ENCODE measurements around the gene SYNPO2.
"Not testable (repeated sequence)": the region's sequence is repeated elsewhere in the genome, so short reads cannot be mapped to it uniquely, and the experiment has no call there.

Gene SYNPO2

GRCh38 chr4:118997601-118998000 is 108.9 kb downstream of the SYNPO2 start:
- no peak for DNase-seq (ENCODE audit: low read depth)
- no peak overlapping the region for H3K4me3 ChIP-seq (ENCODE audit: control insufficient read depth, low read depth, low read length)
- no peak for TF ChIP-seq CTCF (IDR thresholded peaks at IDR 0.05; ENCODE audit: control insufficient read depth, insufficient read depth, low read depth, low read length, missing control alignments)

GRCh38 chr4:118999919-119000318 is 111.3 kb downstream of the SYNPO2 start:
- DNase-seq (ENCODE audit: low read depth), result no peak
- TF ChIP-seq CTCF (IDR thresholded peaks at IDR 0.05; ENCODE audit: control insufficient read depth, insufficient read depth, low read depth, low read length, missing control alignments), result no peak

GRCh38 chr4:119000400-119000799 is 111.7 kb downstream of the SYNPO2 start:
- no peak for DNase-seq (ENCODE audit: low read depth)
- no peak for TF ChIP-seq CTCF (IDR thresholded peaks at IDR 0.05; ENCODE audit: control insufficient read depth, insufficient read depth, low read depth, low read length, missing control alignments)
- H3K4me3 ChIP-seq (ENCODE audit: control insufficient read depth, low read depth, low read length), result no peak overlapping the region

More at GRCh38 chr4:118999919-119000318, 111.3 kb downstream of the SYNPO2 start:
- H3K4me3 ChIP-seq (ENCODE audit: control insufficient read depth, low read depth, low read length), result no peak overlapping the region

GRCh38 chr4:119002476-119002875 is 113.8 kb downstream of the SYNPO2 start:
- no peak for TF ChIP-seq CTCF (IDR thresholded peaks at IDR 0.05; ENCODE audit: control insufficient read depth, insufficient read depth, low read depth, low read length, missing control alignments)
- H3K4me3 ChIP-seq (ENCODE audit: control insufficient read depth, low read depth, low read length), result no peak overlapping the region
- DNase-seq (ENCODE audit: low read depth), result no peak

- DNase-seq (ENCODE audit: low read depth); H3K4me3 ChIP-seq (ENCODE audit: control insufficient read depth, low read depth, low read length): not testable (repeated sequence)
Observed at GRCh38 chr4:119003001-119003400, 114.3 kb downstream of the SYNPO2 start.

- no peak for DNase-seq (ENCODE audit: low read depth)
- no peak for TF ChIP-seq CTCF (IDR thresholded peaks at IDR 0.05; ENCODE audit: control insufficient read depth, insufficient read depth, low read depth, low read length, missing control alignments)
- H3K4me3 ChIP-seq (ENCODE audit: control insufficient read depth, low read depth, low read length), result no peak overlapping the region
Observed at GRCh38 chr4:119005928-119006460, 117.3 kb downstream of the SYNPO2 start.

GRCh38 chr4:119008761-119009160 is 120.1 kb downstream of the SYNPO2 start:
- no peak for DNase-seq (ENCODE audit: low read depth)
- no peak for TF ChIP-seq CTCF (IDR thresholded peaks at IDR 0.05; ENCODE audit: control insufficient read depth, insufficient read depth, low read depth, low read length, missing control alignments)
- H3K4me3 ChIP-seq (ENCODE audit: control insufficient read depth, low read depth, low read length), result no peak overlapping the region

- H3K4me3 ChIP-seq (ENCODE audit: control insufficient read depth, low read depth, low read length); DNase-seq (ENCODE audit: low read depth): not testable (repeated sequence)
Observed at GRCh38 chr4:119010221-119010620, 121.6 kb downstream of the SYNPO2 start.

All from AG09309 (cell line).